ENCODE data around the gene CDC42BPB. TPM values are rescaled to one million over a fixed set of nuclear protein-coding genes. Genes with fewer than 3 reads are reported as not detected.
"Not testable (repeated sequence)": the region's sequence is repeated elsewhere in the genome, so short reads cannot be mapped to it uniquely, and the experiment has no call there.

CDC42BPB gene
- total RNA-seq, 1 donor from 2014 or later, result 116 TPM

DNA sequence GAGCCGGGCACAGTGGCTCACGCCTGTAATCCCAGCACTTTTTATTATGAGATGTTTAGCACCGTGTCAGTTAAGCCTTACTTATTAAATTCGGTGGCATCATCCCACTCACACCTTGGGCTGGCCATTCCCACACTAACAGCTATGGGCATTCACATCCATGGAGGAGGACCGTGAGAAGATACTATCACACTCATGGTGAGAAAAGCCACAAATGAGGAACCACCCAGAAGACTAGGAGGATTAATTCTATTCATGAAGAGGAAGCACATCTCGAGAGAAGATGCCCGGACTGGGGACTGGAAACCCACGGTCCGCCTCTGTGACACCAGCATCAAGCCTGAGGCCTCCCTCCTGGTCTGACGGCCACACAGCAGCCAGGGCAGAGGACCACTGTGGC lies 4.9 kb downstream of the CDC42BPB start:
- Mint-ChIP-seq H3K4me1 (ENCODE audit: low read depth, unreplicated experiment) (peaks cover 25% of the 10 kb centered on the region), H3K27me3 (ENCODE audit: low read depth, unreplicated experiment) (no peaks in the 10 kb centered on the region), H3K36me3 (ENCODE audit: low read depth, unreplicated experiment) (peaks cover 2% of the 10 kb centered on the region), H3K27ac (ENCODE audit: unreplicated experiment) (no peak overlapping the region), H3K4me3 (ENCODE audit: unreplicated experiment) (no peak overlapping the region), H3K9me3 (ENCODE audit: unreplicated experiment) (no peaks in the 10 kb centered on the region)
- Histone ChIP-seq H3K4me3 (ENCODE audit: insufficient read depth, low read depth, low read length) (no peak overlapping the region), H3K4me2 (ENCODE audit: low read length) (no peak overlapping the region), H3K9me3 (ENCODE audit: insufficient read depth, low read depth, low read length) (no peaks in the 10 kb centered on the region), H2AFZ (ENCODE audit: low read depth, low read length) (no peak overlapping the region), H3K27ac (ENCODE audit: low read depth, low read length) (no peak overlapping the region), H4K20me1 (ENCODE audit: insufficient read depth, low read length) (peaks cover 84% of the 10 kb centered on the region), H3K36me3 (ENCODE audit: insufficient read depth, low read length) (peaks cover 2% of the 10 kb centered on the region), H3K4me1 (ENCODE audit: insufficient read depth, low read length) (no peaks in the 10 kb centered on the region), H3K27me3 (ENCODE audit: insufficient read depth, low read length) (no peaks in the 10 kb centered on the region), H3K9ac (ENCODE audit: low read length) (no peak overlapping the region), H3K79me2 (ENCODE audit: insufficient read depth, low read length) (peaks cover 93% of the 10 kb centered on the region)
- no peak for DNase-seq (ENCODE audit: low read depth)
- TF ChIP-seq, protein P1, sequence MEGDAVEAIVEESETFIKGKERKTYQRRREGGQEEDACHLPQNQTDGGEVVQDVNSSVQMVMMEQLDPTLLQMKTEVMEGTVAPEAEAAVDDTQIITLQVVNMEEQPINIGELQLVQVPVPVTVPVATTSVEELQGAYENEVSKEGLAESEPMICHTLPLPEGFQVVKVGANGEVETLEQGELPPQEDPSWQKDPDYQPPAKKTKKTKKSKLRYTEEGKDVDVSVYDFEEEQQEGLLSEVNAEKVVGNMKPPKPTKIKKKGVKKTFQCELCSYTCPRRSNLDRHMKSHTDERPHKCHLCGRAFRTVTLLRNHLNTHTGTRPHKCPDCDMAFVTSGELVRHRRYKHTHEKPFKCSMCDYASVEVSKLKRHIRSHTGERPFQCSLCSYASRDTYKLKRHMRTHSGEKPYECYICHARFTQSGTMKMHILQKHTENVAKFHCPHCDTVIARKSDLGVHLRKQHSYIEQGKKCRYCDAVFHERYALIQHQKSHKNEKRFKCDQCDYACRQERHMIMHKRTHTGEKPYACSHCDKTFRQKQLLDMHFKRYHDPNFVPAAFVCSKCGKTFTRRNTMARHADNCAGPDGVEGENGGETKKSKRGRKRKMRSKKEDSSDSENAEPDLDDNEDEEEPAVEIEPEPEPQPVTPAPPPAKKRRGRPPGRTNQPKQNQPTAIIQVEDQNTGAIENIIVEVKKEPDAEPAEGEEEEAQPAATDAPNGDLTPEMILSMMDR (IDR thresholded peaks at IDR 0.05; ENCODE audit: insufficient read depth, low read depth, low read length), result no peak
- TF ChIP-seq EZH2 (IDR thresholded peaks at IDR 0.05; ENCODE audit: insufficient read depth, low read length), result no peak
- FAIRE-seq, result no peak

DNA sequence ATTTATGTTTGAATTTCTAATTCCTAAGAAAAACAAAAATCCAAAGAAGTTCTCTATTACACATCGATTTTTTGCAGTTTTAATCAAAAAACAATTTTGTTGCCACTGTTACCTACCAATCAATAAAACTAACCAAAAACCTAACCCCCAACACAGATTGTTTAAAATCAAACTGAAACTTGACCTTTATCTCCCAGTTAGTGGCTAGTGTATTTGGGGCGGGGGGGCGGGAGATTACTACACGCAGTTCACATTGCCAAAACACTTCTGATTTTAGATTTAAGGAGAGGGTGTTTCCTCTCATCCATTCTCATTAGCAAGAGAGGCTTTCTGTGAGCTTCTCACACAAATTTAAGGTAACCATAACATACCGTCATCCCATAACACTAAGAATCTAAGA lies 6.4 kb downstream of the CDC42BPB start:
- no peaks in the 10 kb centered on the region for H3K27me3 ChIP-seq (ENCODE audit: insufficient read depth, low read length)
- H3K4me1 ChIP-seq (ENCODE audit: insufficient read depth, low read length), result no peaks in the 10 kb centered on the region
- FAIRE-seq, result no peak
- peaks cover 95% of the 10 kb centered on the region for H4K20me1 ChIP-seq (ENCODE audit: insufficient read depth, low read length)
- no peak for DNase-seq (ENCODE audit: low read depth)
- peaks cover 98% of the 10 kb centered on the region for H3K79me2 ChIP-seq (ENCODE audit: insufficient read depth, low read length)
- H3K4me3 ChIP-seq (ENCODE audit: insufficient read depth, low read depth, low read length), result no peak overlapping the region
- H2AFZ ChIP-seq (ENCODE audit: low read depth, low read length), result no peak overlapping the region
- no peak overlapping the region for H3K4me2 ChIP-seq (ENCODE audit: low read length)
- no peaks in the 10 kb centered on the region for H3K9me3 Mint-ChIP-seq (ENCODE audit: unreplicated experiment)
- H3K27me3 Mint-ChIP-seq (ENCODE audit: low read depth, unreplicated experiment), result no peaks in the 10 kb centered on the region
- no peak overlapping the region for H3K9ac ChIP-seq (ENCODE audit: low read length)
- H3K36me3 ChIP-seq (ENCODE audit: insufficient read depth, low read length), result peaks cover 2% of the 10 kb centered on the region
- H3K4me1 Mint-ChIP-seq (ENCODE audit: low read depth, unreplicated experiment), result peaks cover 30% of the 10 kb centered on the region
- H3K27ac ChIP-seq (ENCODE audit: low read depth, low read length), result no peak overlapping the region
- no peak overlapping the region for H3K27ac Mint-ChIP-seq (ENCODE audit: unreplicated experiment)
- peaks cover 9% of the 10 kb centered on the region for H3K36me3 Mint-ChIP-seq (ENCODE audit: low read depth, unreplicated experiment)
- H3K9me3 ChIP-seq (ENCODE audit: insufficient read depth, low read depth, low read length), result no peaks in the 10 kb centered on the region
- TF ChIP-seq EZH2 (IDR thresholded peaks at IDR 0.05; ENCODE audit: insufficient read depth, low read length), result no peak
- TF ChIP-seq, protein P1 (IDR thresholded peaks at IDR 0.05; ENCODE audit: insufficient read depth, low read depth, low read length), result no peak
- no peak overlapping the region for H3K4me3 Mint-ChIP-seq (ENCODE audit: unreplicated experiment)

DNA sequence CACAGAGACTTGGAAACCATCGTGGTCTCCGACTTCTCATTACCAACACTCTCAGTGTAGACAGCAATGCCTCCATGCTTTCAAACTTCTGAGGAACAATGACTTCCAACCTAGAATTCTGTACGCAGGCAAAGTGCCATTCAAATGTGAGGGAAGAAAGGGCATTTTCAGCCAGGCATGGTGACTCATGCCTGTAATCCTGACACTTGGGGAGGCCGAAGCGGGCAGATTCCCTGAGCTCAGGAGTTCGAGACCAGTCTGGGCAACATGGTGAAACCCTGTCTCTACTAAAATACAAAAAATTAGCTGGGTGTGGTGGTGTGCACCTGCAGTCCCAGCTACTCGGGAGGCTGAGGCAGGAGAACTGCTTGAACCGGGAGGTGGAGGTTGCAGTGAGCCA lies 9.9 kb downstream of the CDC42BPB start:
- FAIRE-seq; H3K36me3 ChIP-seq (ENCODE audit: insufficient read depth, low read length); H3K4me3 Mint-ChIP-seq (ENCODE audit: unreplicated experiment); H3K27me3 Mint-ChIP-seq (ENCODE audit: low read depth, unreplicated experiment); H3K4me3 ChIP-seq (ENCODE audit: insufficient read depth, low read depth, low read length); H3K27me3 ChIP-seq (ENCODE audit: insufficient read depth, low read length); H3K9me3 Mint-ChIP-seq (ENCODE audit: unreplicated experiment); H3K27ac Mint-ChIP-seq (ENCODE audit: unreplicated experiment); DNase-seq (ENCODE audit: low read depth); H3K9me3 ChIP-seq (ENCODE audit: insufficient read depth, low read depth, low read length); H3K27ac ChIP-seq (ENCODE audit: low read depth, low read length); H2AFZ ChIP-seq (ENCODE audit: low read depth, low read length); H3K4me1 ChIP-seq (ENCODE audit: insufficient read depth, low read length); H3K4me2 ChIP-seq (ENCODE audit: low read length); H3K9ac ChIP-seq (ENCODE audit: low read length): not testable (repeated sequence)
- H3K36me3 Mint-ChIP-seq (ENCODE audit: low read depth, unreplicated experiment), result peaks cover 10% of the 10 kb centered on the region
- H3K79me2 ChIP-seq (ENCODE audit: insufficient read depth, low read length), result peaks cover 98% of the 10 kb centered on the region
- H4K20me1 ChIP-seq (ENCODE audit: insufficient read depth, low read length), result peaks cover 94% of the 10 kb centered on the region
- H3K4me1 Mint-ChIP-seq (ENCODE audit: low read depth, unreplicated experiment), result peaks cover 18% of the 10 kb centered on the region
